Eye (tissue), 1 donor: ENCODE data around the gene TMF1.

Experiments used
- DNase-seq: peaks from one replicate; pipeline ENCODE4 v3.0.0-alpha.2; 2015

TMF1 gene

GRCh38 chr3:69012800-69013252, 39.3 kb downstream of the TMF1 start:
- DNase-seq, result peak; percentile 72

DNA sequence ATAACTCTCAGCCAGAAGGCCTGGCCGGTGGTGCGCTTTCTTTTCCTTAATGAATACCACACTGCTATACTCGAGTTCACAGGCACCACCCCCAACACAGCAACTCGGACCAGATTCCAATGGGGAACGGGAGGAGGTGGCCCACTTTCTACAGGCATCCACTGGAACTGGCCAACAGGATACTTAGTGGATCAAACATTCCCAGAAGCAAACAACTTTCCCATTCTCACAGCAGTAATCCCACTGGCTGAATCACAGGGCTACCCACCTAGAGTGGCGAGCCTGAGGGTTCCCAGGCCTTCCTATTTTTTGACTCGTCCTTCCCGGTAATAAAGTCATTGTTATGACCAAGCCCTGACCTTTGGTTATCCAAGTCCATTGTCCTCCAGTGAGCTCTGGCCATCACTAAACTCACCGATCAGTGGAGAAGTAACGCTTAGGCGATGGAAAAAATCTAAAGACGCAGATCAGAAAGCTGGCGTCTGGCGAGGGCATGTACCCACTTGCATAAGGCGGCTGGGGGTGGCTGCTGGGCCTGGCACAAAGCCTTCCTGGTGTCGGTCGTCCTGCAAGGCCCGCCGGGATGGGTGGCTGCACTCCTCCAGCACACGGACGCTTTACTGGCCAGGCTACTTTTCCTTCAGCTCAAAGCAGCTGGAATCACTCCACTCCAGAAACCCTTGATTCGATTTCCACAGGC, 39.9 kb downstream of the TMF1 start:
- peak; percentile 58 for DNase-seq

DNA sequence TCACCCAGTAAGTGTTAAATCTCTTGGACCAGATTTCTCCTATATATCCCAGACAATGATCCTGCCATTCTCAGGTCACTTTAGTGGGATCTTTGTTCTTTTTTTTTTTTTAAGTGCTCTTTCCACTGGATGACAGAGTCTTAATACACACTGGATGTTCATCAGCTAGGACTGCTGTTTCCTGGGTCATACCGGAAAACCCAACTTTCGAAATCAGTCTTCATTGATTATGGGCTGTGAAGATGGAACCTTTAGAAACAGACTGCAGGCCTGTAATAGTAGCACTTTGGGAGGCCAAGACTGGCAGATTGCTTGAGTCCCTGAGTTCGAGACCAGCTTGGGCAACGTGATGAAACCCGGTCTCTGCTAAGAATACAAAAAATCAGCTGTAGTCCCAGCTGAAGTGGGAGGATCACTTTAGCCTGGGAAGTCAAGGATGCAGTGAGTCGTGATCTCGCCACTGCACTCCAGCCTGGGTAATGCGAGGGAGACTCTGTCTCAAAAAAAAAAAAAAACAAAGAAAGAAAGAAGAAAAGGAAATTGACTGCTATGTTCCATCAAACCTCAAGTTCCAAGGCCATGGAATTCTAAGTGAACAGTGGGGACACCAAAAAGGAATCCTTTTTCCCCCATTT, 40.9 kb downstream of the TMF1 start:
- no peak for DNase-seq

- DNase-seq, result no peak
These were observed 42.3 kb downstream of the TMF1 start for GRCh38 chr3:69009559-69010410.

- no peak for DNase-seq
These were observed 43.2 kb downstream of the TMF1 start for GRCh38 chr3:69008980-69009379.

DNA sequence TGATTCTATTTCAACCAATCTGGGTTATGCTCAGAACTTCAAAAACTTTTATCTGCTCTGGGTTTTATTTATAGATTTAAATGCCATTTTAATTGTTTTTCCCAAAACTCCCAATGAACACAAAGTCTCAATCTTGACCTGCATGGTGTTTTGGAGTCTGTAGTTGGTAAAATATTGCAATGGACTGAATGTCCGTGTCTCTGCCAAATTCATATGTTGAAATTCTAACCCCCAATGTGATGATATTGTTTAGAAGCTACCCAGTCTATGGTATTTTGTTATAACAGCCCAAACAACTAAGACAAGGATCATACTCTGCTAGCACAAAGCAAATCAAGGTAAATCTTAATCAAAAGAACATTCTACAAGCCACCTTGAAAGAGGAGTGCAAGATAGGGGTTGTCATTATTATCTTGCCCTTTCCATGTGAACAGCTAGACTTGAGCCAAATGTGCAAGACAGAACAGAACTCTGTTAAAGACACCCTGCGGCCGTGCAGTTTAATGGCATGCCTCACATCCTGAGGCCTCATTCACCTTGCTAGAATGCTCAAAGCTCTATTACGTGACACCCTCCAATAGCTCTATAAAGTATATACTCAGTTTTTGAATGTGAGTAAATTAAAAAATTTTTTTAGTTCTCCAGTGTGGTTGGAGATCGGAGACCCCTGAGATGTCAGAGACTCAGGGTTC, 46.2 kb downstream of the TMF1 start:
- no peak for DNase-seq

- DNase-seq, result no peak
These were observed 46.9 kb downstream of the TMF1 start for GRCh38 chr3:69005071-69005790.

GRCh38 chr3:69004138-69004537, 48.0 kb downstream of the TMF1 start:
- no peak for DNase-seq

- no peak for DNase-seq
These were observed 52.5 kb downstream of the TMF1 start for GRCh38 chr3:68999605-69000004.

- DNase-seq, result no peak
These were observed 53.0 kb downstream of the TMF1 start for GRCh38 chr3:68999158-68999557.

DNA sequence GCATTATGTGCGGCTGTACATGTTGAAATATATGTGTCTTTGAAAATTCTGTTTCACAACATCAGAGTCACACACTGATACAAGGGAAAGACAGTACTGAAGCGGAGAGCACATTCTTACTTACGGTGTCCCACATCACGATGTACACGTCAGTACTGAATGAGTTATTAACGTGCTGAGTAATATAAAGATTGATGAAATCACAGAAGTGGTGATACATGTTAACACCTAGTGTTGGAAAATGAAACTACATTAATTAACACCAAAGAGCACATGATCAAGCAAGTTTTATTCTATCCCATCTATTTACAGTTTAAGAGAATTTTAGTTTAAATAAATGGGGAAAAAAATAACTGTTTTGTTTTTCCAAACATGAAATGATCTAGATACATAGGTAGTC, 54.2 kb downstream of the TMF1 start:
- no peak for DNase-seq

GRCh38 chr3:68996356-68996995, 55.7 kb downstream of the TMF1 start:
- DNase-seq, result no peak

DNA sequence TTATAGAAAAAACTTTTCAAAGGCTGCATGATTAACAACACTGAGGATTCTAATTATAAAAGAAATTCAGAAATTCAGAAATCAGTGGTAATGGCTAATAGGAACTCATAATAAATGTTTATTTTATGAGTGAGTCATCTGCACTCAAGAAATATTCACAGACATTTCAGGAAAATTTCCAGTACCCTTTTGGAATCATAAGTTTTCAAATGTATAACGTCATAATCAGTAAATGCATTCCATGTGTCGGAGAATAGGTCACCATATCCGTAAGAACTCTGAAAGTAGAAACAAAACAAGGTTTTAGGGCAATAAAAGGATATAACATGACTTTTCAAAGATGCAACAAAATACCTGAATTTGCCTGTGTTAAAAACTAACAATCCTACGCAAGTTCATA, 63.4 kb downstream of the TMF1 start:
- DNase-seq, result no peak

DNA sequence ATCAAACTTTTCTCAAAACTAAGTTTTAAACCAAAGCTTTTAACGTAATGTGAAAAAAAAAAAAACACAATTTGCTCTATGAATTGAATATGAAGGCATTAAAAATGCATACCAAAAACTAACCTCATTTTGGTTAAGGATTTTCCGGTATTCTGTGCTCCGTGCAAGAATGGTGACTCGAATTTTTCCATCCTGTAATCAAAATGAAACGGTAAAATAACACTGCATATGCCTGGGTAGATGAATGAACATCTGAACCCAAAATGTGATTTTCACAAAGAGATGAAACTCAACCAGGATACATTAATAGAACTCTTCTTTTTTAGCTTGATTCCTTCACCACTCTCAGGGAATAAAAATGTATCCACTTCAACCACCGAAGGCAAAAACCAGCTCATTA, 64.8 kb downstream of the TMF1 start:
- DNase-seq, result no peak

GRCh38 chr3:68986496-68987208, 65.5 kb downstream of the TMF1 start:
- no peak for DNase-seq

DNA sequence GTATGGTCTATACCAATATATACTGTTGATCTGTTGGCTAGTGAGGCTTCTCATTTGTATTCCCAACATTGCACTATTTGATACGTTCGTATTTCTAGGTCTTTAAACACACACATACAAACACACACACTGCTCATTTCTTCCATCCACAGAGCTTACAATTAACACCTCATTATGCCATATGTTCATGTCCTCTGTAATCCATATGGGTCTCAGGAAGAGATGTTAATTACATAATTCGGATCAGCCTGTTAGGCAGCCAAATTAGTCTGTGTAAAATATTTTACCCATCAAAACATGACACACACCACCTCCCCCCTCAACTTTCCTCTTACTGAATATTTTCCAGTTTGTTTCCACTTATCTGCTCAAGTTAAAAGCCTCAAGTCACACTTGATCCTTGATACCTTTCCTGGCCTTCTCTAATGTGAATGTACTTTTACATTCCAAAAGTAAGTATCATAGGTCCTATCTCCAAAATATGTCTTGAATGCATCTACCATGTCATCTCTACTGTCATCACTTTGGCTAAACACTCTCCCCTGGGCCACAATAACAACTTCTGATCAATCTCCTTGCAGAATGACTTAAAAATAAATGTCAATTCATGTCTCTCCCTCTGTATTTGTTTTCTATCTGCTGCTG, 66.9 kb downstream of the TMF1 start:
- DNase-seq, result no peak

GRCh38 chr3:68984011-68984530, 68.1 kb downstream of the TMF1 start:
- no peak for DNase-seq

GRCh38 chr3:68977486-68978167, 74.5 kb downstream of the TMF1 start:
- DNase-seq, result no peak

GRCh38 chr3:68974711-68975110, 77.4 kb downstream of the TMF1 start:
- DNase-seq, result no peak

GRCh38 chr3:68973639-68974038, 78.5 kb downstream of the TMF1 start:
- DNase-seq, result no peak
